Retinal pigment epithelial cell (primary cell): Measurements from ENCODE around the gene PDE8A.

Experiments
- DNase-seq: peaks from one replicate; pipeline ENCODE4 v3.0.0-alpha.2; 2010; ENCODE audit warnings: low read depth
- H3K4me3 ChIP-seq: 2 replicates; pipeline ENCODE4 v1.5.1; 2011; ENCODE audit warnings: mild to moderate bottlenecking, low read length, control low read depth, moderate library complexity
- CTCF ChIP-seq: conservative IDR thresholded peaks from 2 replicates; pipeline ENCODE4 v1.5.1; 2011; ENCODE audit warnings: low read depth, low read length, control low read depth, inconsistent platforms

The PDE8A gene

GRCh38 chr15:85024509-85025336, 43.1 kb downstream of the PDE8A start:
- no peak for TF ChIP-seq CTCF
- DNase-seq, result no peak
- H3K4me3 ChIP-seq, result no peak overlapping the region

DNA sequence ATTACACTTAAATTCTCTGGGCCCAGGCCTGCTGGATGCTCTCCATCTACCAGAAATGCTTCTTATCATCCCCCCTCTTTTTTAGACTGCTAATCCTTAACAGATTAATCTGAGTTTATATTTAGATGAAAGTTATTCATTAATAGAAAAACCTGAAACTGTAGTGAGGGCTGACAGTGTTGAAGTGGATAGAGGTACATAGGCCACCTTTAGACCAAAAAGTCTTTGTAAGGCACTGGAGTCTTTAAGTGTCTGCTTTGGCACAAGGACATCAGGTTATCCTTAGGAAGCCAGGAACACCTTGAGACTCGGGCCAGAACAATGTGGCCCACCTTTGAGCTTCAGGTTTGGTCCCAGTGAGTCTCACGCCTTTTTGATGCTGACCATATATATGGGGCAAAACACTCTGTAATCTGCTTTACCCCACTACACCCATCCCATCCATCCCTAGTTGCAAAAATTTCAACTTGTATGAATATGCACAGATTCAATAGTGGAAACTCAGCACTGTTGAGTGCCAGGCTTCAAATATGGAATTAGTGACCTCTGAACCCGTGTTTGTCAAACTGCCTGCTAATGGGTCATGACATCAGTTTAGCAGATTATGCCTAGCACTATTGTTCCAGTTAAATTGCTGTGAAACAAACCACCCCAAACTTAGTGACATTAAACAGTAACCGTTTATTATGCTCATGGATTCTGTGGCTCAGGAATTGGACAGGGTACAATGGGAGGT, 44.0 kb downstream of the PDE8A start:
- no peak for DNase-seq
- no peak for TF ChIP-seq CTCF

DNA sequence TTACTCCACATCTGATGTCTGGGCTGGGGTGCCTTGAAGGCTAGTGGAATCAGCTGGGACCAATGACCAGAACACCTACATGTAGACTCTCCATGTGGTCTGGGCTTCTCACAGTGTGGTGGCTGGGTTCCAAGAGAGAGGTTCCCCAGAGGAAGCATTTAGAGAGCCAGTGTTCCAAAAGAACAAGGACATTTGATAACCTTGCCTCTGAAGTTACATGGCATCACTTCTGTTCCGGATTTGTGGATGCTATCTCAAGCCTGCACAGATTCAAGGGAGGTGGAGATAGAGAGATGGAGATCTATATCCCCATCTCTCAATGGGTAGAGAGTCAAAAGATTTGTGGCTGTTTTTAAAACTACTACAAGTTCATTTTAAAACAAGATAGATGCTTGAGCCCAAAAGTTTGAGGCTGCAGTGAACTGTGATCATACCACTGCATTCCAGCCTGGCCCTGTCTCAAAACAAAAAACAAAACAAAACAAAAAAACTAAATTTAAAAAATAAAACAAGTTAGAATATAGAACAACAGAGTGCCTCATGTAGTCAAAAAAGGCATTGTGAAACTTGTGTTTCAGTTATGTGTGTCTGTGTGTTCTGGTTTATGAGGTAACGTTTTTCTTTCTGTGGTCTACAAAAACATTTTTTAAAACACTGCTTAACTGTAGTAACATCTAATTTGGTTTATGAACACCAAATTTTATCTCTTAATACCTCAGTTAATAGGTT, 44.8 kb downstream of the PDE8A start:
- no peak overlapping the region for H3K4me3 ChIP-seq
- no peak for TF ChIP-seq CTCF
- DNase-seq, result no peak

More for the DNA sequence above, 44.0 kb downstream of the PDE8A start:
- no peak overlapping the region for H3K4me3 ChIP-seq

DNA sequence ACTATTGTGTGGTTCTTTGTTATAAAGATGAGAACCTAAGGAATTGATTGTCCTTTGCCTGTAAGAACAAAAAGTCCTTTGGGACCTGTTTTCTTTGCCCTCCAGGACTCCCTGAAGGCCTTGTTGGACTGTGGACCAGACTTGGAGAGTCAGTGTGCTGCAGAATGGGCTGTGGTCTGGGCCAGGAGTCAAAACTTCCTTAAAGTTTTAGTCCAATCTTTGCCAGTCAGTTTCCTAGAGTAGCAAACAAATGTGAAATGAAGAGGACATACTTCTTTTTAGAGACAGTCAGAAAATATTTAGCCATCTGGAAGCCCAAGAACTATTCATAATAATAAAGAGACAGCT, 45.4 kb downstream of the PDE8A start:
- DNase-seq, result no peak
- H3K4me3 ChIP-seq, result no peak overlapping the region
- TF ChIP-seq CTCF, result no peak

- no peak for DNase-seq
- TF ChIP-seq CTCF, result no peak
Measured at GRCh38 chr15:85027421-85027820, 45.8 kb downstream of the PDE8A start.

GRCh38 chr15:85028416-85028815, 46.8 kb downstream of the PDE8A start:
- TF ChIP-seq CTCF, result no peak
- H3K4me3 ChIP-seq, result no peak overlapping the region
- no peak for DNase-seq

More at GRCh38 chr15:85027421-85027820, 45.8 kb downstream of the PDE8A start:
- no peak overlapping the region for H3K4me3 ChIP-seq
